Mammary epithelial cell (primary cell): ENCODE results near the gene RPTOR.

Experiments used
- CTCF ChIP-seq, 2 donors: IDR thresholded peaks in 1 of 2; conservative IDR thresholded peaks in 1 of 2; 2 replicates each; pipeline ENCODE4 v1.5.1; 2011 to 2012; ENCODE audit warnings: inconsistent platforms in 2 of 2, low read length in 2 of 2, mild to moderate bottlenecking in 2 of 2, control low read depth in 1 of 2, low read depth in 1 of 2; ENCODE audit not compliant: insufficient read depth in 1 of 2; ENCODE audit errors: extremely low read depth in 1 of 2
- EZH2 ChIP-seq: IDR thresholded peaks from 2 replicates; pipeline ENCODE4 v1.6.1; 2012; ENCODE audit warnings: low read length, inconsistent platforms, borderline replicate concordance

GRCh38 chr17:80701730-80702129, 157.1 kb downstream of the RPTOR start:
- no peak for TF ChIP-seq CTCF (conservative IDR thresholded peaks at IDR 0.05 in 1 of 2, IDR thresholded peaks at IDR 0.05 in 1 of 2; ENCODE audit: extremely low read depth in 1 of 2, insufficient read depth in 1 of 2, low read depth in 1 of 2, low read length in 2 of 2)
- TF ChIP-seq EZH2: no peak
